ENCODE results near the gene RHOJ. TPM values are rescaled to one million over a fixed set of nuclear protein-coding genes. Genes with fewer than 3 reads are reported as not detected.

RHOJ gene
- total RNA-seq (2022; extraction: Qiagen RNA extraction), result not detected in 5 replicates

DNA sequence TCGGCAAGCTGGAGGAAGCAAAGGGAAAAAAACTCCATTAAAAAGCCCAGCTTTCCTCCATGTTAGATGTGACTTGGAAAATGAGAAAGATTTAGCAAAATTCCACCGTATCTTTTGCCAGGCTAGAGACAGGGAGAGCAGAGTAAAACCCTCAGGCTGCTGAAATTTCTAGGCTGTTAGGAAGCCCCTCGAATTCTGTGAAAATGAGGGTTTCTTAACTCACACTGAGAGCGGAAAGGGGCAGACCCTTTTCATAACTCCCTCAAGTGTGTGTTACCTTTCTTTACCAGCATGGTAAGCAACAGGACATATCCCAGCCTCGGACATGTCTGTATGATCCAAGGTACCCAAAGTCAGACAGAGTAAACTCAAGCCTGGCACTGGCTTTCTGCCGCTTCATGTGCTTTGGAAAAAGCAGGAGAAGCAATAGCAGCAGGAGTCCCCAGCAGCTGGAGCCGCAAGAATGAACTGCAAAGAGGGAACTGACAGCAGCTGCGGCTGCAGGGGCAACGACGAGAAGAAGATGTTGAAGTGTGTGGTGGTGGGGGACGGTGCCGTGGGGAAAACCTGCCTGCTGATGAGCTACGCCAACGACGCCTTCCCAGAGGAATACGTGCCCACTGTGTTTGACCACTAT is at the start of gene RHOJ:
Gene RHOJ, plus strand, starts transcription at position 37 of the 637 bp plus-strand sequence. Its CDS starts 427 bp downstream, at position 464.

DNA sequence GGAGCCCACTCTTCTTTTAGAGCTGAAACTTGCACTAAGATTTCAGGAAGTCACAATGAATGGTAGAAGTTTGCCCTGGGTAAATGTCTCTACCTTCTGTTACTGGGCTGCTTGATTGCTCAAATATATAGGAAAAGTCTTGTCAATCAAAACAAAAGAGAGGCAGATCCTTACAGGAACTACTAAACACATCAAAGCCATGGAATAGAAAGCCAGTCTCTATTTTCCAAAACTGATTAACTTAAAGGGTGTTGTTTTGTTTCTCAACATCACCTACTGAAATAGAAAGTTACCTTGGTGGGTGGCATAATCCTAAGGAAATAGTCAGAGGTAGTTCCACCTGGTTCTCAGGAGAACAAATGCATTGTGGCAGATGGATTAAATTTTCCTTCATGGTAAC is 114.6 kb downstream of the RHOJ start, which contains the start of gene GPHB5:
Gene GPHB5, minus strand, starts transcription at position 101 of the 400 bp plus-strand sequence. CDS start 1,086 bp downstream, outside the sequence.

Other genes with a start within 250 kb of the RHOJ start
- gene KCNH5, start 159.0 kb upstream of the RHOJ start, total RNA-seq (2022; extraction: Qiagen RNA extraction), result not detected in 5 replicates
- not detected in 5 replicates for gene GPHB5, start 114.5 kb downstream of the RHOJ start, total RNA-seq (2022; extraction: Qiagen RNA extraction)